DMS 273 (cell line): ENCODE results near the gene HNF4A.

Experiments
- DNase-seq: peaks from one replicate; lab custom pipeline; 2025; ENCODE audit not compliant: unreplicated experiment; lab: John Stamatoyannopoulos, UW

Gene HNF4A

DNA sequence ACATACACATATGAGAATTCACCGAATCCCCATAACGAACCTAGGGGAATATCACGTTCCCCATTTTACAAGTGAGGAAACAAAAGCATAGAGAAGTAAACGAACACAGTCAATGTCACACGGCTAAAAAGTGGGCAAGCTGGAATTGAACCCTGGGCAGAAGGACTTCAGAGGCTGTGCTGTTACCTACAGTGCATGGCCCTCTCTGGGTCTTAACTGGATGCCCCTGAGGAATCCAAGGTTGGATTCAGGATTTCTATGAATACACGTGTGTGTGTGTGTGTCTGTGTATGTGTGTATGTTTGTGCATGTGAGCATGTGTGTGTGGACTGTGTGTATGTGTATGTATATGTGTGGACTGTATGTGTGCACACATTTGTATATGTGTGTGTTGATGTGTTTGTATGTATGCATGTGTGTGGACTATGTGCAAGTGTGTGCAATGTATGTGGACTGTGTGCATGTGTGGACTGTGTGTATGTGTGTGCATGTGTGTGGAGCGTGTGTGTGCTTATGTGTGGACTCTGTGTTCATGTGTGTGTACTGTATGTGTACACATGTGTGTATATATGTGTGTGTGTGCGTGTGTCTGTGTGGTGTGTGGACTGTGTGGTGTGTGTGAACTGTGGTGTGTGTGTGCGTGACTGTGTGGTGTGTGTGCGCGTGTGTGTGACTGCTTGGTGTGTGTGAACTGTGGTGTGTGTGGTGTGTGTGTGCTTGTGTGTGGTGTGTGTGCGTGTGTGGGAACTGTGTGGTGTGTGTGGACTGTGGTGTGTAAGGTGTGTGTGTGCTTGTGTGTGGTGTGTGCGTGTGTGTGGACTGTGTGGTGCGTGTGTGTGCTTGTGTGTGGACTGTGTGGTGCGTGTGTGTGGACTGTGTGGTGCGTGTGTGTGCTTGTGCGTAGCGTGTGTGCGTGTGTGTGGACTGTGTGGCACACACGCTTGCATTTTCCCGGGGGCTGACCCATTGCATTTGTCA, 49.0 kb downstream of the HNF4A start:
- DNase-seq: no peak

DNA sequence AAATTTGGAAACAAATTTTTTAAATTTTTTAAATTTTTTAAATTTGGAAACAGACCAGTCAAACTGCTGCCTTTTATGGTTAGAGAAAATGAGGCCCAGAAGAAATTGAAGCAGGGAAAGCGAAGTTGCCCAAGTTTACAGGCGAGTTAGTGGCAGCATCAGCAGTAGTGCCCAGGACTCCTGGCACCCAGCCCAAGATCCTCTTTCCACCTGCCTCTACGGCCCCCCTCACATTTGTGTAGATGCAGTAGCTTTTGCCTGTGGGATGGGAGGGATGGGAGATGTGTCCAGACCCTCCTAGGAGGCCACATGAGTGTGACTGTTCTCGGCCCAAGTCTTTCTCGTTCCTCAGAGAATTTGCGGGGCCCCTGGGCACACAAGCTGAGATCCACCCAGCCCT, 49.8 kb downstream of the HNF4A start:
- DNase-seq: peak; percentile 37

DNA sequence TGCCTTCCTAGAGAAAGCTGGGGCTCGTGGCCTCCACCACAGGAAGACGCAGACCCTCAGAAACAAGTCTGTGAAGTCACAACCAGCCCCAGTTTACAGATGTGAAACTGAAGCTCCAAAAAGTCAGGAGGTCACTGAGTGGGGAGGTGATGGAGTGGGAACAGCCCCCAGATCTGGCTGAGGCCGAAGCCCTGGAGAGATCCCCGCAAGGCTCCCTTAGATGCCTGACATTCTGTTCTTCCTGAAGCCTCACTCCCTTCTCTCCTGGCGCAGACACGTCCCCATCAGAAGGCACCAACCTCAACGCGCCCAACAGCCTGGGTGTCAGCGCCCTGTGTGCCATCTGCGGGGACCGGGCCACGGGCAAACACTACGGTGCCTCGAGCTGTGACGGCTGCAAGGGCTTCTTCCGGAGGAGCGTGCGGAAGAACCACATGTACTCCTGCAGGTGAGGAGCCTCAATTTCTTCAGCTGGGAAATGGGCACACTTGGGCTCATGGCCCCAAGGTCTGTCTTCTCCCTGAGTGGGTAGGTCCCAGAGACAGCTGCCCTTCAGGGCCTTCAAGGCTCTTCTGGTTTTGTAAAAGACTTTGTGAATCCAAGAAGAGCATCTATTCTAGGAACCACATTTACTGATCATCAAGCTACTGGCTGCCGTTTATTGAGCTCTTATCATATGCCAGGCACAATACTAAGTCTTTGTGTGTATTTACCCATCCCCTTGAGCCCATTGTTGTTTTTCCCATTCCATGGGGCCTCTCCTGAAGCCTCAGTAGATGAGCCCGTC, 50.5 kb downstream of the HNF4A start:
- DNase-seq: no peak

DNA sequence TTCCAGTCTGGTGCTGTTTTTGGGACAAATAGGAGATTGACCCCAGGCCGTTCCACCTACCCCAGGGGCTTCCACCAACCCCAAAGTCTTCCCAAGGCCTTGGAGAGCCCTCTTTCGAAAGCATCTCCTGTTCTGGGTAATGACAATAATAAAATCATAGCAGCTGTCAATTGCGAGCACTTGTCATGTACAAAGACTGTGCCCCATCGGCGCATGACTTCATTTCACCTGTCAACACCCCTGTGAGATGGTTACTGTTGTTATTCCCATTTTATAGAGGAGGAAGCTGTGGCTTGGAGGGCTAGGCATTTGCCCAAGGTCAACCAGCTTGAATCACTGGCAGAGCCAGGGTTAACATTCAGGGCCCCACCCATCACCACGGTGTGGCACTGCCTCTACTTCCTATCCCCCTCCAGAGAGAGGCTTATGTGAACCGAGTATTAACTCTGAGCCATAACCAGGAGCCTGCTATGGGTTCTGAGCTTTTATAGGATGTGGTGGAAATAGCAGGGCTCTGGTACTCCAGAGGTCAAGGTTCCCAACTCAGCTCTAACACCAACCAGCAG, 51.2 kb downstream of the HNF4A start:
- DNase-seq: no peak

DNA sequence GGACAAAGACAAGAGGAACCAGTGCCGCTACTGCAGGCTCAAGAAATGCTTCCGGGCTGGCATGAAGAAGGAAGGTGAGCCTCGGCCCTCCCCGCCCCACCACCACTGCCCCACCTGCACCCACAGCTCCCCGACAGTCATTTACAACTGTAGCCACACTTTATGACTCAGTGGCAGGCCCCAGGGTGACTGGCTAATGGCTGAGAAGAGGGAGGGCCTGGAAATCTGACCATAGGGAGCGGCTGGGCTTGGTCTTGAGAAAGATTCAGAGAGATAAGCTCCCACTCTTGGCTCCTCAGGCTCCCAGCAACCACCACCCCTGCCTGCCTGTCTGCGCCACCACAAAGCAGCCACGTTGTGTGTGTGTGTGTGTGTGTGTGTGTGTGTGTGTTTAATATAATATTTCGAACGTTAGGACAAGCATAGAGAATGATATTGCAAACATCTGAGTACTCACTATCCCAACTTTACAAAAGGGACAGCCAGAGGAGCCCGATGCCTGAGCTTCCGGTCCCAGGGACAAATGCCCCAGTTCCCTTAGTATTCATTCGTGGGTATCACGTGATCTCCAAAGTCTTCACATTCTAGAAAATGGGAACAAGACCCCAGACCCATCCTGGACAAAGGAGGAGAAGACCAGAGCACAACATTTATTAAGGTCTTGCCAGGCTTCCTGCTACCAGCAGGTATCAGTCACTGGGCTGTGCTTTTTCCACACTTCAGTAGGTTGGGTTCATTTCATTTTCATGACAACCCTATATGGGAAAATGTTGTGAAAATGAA, 52.1 kb downstream of the HNF4A start:
- no peak for DNase-seq

DNA sequence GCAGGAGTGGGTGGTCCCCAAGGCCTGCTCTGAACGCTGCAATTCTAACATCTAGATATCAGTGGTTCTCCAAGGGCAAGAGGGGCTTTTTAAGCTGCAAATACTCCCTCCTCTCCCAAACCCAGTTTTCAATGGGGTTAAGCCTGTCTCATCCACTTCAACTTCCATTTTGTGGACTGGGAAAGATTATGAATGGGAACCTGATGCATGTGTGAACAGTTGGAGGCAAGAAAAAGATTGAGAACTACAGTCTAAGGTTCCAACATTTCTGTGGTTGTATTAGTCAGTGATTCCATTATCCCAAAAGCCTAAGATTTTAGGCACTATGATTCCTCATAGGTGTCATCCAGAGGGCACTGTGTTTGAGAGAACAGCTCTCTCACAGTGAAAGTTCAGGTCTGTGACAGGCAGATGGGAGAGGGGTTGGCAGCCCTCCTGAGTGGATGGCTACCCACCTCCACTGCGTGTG, 53.7 kb downstream of the HNF4A start:
- DNase-seq: no peak

DNA sequence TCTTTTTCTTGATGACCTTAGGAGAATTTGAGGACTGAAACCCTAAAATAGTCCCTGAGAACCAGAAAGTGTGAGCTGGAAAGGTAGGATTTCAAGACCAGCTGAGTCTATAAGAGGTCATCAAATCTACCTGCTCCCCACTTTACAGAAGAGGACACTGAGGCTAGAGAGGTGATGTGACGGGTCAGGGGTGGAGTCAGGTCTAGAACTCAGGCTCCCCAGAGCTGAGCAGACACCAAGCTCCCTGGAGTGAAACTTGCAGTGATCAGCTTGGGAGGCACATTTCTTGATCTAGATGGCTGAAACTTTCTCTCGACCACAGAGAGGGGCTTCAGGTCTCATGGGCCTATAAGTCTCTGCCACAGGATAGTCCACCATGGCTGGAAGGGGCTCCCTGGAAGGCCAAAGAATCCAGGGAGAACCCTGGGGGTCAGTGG, 55.1 kb downstream of the HNF4A start:
- no peak for DNase-seq

DNA sequence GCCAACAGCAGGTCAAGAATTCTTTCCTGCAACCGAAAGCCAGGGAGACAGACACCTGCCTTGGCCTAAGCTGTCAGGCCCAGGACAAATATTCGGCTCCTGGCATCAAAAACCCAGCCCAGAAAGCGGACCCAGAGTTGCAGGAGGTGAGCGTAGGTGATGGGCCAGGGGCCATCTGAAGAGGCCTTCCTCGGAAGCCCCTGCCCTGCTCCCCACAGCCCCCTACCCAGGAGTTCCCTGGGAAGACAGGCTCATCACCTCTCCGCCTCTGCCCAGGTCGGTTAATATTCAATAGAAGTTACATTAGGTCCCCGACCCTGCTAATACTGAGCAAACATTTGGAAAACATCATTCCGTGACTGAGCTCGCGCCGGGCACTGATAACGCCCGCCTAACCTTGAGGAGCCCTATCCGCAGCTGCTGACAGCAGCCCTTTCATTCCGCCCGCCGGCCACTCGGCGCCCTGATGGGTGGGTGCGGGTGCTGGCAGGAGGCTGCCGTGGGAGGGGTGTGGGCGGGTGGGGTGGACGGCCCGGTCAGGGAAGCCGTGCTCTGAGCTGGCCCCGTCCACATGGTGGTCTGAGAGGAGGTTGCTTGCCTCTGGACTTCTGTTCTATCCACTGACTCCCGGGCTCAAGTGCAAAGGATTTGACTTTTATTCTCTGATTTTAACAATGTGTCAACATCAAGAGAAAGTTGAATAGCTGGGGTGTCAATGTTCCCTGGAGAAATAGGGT, 55.7 kb downstream of the HNF4A start:
- DNase-seq: no peak

DNA sequence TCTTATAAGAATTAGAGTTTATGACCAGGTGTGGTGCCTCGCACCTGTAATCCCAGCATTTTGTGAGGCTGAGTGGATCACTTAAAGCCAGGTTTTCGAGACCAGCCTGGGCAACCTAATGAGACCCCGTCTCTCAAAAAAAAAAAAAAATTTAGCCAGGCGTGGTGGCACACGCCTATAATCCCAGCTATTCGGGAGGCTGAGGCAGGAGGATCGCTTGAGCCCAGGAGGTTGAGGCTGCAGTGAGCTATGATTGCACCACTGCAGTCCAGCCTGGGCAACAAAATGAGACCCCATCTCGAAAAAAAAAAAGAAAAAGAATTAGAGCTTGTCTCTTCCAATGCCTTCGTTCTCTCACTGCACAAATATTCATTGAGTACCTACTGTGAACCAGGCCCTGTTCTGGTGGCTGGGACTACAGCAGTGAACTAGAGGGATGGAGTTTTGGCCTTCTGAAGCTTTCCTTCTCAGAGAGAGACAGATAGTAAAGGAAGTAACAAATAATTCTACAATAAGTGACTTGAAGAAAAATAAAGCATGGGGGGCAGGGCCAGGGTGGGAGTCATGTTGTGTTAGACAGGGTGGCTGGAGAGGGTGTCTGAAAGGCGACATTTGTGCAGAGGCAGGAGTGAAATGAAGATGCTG, 56.4 kb downstream of the HNF4A start:
- no peak for DNase-seq

DNA sequence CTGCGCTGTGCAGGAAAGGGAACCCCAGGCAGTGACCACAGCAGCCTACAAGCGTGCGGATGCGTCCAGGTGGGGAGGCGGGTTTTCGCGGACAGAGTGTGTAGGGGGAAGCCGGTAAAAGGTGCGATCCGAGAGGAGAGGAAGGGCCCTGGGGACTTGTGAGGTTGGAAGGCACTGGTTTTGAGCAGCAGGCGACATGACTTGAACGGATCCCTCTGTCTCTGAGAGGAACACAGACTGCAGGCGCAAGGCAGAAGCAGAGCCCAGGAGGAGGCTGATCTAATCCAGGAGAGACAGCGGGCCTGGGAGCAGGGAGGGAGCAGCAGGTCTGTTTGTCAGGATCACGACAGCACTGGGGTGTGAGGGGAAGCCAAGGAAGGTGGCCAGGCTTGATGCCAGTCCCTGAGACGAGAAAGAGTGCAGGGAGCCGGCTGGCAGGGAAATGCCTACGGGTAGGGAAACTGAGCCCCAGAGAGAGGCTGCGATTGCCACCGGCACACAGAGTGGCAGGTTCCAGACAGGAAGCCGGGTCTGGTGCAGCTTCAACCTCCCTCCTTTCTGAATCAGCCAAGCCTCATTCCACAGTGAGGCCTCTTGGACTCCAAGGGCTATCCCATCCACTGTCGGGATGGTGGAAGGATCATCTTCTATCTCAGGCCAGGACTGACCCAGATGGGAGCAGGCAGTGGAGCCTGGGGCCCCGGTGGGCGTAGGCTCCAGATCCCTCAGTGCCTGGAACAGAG, 57.1 kb downstream of the HNF4A start:
- no peak for DNase-seq

DNA sequence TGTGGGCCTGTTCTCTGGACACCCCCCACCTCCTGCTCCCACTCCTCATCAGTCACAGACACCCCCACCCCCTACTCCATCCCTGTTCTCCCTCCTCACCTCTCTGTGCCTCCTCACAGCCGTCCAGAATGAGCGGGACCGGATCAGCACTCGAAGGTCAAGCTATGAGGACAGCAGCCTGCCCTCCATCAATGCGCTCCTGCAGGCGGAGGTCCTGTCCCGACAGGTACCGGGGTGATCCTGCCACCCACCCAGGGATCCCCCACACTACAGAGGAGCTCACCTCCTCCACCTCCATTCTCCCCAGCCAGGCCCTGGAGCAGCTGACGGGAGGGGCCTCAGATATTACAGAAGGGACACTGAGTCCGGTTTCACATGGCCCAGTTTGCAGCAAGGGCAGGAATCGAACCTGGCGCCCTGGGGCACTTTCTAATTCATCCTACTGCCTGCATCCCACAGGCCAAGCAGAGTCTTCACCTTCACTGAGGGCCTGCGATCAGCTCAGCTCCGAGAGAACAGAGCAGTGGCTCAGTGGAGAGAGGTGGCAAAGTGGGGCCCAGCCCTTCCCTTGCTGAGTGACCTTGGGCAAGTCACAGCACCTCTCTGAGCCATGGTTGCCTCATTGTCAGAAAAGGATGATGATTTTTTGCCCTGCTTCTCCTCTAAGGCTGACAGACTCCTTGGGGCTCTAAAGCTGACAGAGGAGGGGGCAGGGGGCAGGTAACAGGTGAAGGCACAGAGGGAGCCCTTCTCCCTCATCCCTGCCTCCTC, 58.3 kb downstream of the HNF4A start:
- DNase-seq: no peak

DNA sequence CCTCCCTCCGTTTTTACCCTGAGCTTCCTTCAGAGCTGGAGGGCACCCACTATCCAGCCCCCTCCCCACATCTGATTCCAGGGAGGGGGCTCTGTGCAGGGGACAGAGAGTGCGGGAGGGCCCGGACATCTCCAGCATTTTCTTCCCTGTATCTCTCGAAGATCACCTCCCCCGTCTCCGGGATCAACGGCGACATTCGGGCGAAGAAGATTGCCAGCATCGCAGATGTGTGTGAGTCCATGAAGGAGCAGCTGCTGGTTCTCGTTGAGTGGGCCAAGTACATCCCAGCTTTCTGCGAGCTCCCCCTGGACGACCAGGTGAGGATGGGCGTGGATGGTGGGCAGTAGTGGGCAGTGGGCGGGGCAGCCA, 58.8 kb downstream of the HNF4A start:
- DNase-seq: no peak

DNA sequence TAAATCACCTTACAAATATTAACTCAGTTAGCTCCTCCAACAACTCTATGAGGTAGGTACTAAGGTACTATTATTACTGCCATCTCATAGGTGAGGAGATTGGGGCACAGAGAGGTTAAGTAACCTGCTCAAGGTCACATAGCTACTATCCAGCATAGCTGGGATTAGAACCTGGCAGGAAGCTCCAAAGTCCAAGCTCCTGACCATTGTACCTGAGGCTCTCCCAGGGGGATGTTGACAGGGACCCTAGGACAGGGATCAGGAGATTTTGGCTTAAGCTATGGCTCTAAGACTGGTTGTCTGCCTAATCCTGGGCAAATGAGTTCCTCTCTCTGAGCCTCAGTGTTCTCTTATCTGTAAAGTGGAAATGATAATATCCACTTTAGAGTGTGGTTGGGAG, 59.3 kb downstream of the HNF4A start:
- DNase-seq: no peak

DNA sequence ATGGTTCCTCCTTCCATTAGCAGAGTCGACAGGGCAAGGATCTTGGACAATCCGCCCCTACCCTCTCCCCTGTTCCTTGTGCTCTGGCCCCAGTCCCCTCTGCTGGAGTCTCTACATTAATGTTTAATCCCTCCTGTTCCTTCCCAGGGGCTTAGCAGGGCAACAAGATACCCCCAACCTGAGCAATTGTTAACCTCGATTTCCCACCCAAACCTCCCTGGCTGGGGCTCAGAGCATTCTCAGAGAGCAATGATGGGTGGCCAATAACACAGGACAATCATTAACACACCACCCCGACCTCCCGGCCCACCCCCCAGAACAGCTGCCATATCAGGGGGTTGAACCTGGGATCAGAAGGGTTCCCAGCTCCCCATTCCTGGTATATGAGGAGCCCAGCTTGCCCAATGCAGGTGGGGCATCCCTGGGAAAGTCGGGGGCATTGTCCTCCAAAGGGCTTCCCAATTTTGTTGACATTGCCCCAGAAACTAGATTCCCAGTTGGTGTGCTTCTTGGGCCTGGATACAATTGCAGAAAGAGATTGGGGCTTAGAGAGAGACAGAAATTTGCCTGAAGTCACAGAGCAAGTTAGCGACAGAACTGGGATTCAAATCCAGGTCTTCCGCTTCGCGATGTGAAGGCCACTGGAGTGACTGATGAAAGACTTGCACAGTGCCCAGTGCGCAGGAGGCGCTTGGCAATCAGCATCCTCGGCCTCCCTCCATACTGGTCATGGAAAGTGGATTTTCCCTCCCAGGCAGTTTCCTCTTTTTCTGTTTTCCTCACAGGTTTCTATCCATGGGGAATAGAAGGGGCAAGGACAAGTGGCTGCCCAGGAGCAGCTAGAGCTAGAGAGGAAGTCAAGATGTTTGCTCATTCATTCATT, 60.6 kb downstream of the HNF4A start:
- no peak for DNase-seq

DNA sequence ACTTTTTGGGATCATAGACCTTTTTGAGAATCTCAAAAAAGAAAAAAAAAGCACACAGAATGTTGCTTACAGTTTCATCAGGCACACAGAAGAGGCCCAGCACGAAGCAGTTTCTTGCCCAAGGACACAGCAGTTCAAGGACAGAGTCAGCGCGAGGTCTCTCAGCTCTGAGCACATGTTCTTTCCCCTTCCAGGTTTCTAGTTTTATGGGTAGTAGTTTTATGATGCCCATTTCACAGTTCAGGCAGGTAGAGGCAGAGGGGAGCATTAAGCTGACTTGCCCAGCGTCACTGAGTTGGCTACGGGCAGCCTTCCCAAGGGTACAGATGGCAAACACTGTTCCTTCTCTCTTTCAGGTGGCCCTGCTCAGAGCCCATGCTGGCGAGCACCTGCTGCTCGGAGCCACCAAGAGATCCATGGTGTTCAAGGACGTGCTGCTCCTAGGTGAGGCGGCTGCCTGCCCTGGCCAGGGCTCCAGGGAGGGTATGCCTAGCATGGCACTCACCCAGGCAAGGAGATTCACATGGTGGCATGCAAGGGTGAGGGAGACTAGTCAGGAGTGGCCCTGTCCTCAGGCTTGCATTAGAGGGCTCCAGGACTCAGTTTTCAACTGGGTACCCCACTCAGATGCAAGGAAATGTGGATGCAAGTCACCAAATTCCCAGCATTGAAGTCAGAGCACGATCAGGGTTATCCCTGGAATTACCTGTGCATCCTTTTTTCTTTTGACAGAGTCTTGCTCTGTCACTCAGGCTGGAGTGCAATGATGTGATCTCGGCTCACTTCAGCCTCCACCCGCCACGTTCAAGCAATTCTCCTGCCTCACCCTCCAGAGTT, 62.8 kb downstream of the HNF4A start:
- no peak for DNase-seq

DNA sequence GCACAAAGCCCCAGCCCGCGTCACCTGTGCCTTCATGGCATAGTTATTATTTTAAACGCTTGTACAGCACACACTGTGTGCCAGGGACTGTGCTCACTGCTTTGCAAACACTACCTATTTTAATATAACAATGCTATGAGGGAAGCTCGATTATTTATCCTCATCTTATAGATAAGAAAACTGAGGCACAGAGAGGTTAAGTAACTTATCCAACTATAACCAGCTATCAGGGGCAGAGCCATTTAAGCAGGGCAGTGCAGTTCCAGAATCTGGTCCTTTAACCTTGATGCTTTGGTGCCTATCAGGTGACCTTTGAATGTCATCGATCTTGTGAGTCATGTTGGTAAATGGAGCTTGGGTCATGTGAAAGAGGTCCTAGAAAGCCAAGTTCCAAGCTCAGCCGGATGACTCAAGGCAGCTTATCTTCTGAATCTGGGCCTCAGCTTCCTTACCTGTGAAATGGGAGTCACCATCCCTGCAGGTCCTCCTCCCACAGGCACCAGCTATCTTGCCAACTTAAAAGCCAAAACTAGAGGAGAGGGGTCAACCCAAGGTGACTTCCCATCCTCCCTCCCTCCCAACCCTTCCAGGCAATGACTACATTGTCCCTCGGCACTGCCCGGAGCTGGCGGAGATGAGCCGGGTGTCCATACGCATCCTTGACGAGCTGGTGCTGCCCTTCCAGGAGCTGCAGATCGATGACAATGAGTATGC, 63.8 kb downstream of the HNF4A start:
- DNase-seq: no peak
